ENCODE data around the gene SHC1.

The SHC1 gene

GRCh38 chr1:155008015-155008941 is 37.7 kb upstream of the SHC1 start:
- DNase-seq (ENCODE audit: low read depth), result no peak

GRCh38 chr1:155007251-155007828 is 36.8 kb upstream of the SHC1 start:
- no peak for DNase-seq (ENCODE audit: low read depth)

GRCh38 chr1:155006601-155007101 is 36.1 kb upstream of the SHC1 start:
- peak; percentile 48 for DNase-seq (ENCODE audit: low read depth)

GRCh38 chr1:155005076-155006011 is 34.8 kb upstream of the SHC1 start:
- DNase-seq (ENCODE audit: low read depth), result no peak

GRCh38 chr1:155004352-155005075 is 34.0 kb upstream of the SHC1 start:
- no peak for DNase-seq (ENCODE audit: low read depth)

- DNase-seq (ENCODE audit: low read depth), result peak; percentile 71
These were observed 33.3 kb upstream of the SHC1 start for GRCh38 chr1:155003766-155004351.

DNA sequence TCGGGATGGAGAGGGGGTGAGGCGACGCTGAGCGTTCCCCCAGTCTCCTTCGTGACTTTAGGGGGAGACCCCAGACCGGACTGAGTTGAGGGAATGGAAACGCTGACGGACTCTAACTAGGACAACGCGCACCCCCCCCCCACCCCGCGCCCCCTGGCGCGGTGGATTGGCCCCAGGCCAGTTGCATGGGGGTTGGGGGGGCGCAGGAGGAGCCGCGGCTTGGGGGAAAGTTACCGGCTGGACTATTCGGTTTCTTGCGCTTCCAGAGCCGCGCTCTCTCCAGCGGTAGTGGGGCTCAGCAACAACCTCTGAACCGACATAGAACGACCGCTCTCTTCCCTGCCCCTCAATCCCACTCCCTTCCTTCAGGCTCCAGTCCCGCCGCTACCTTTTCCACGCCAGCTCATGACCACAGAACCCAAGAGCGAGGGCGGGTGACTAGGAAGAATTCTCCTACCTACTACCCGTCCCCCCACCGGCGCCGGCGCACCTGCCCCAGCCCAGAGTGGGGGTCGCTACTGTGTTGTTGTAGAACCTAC is 32.7 kb upstream of the SHC1 start:
- DNase-seq (ENCODE audit: low read depth), result peak; percentile 21

DNA sequence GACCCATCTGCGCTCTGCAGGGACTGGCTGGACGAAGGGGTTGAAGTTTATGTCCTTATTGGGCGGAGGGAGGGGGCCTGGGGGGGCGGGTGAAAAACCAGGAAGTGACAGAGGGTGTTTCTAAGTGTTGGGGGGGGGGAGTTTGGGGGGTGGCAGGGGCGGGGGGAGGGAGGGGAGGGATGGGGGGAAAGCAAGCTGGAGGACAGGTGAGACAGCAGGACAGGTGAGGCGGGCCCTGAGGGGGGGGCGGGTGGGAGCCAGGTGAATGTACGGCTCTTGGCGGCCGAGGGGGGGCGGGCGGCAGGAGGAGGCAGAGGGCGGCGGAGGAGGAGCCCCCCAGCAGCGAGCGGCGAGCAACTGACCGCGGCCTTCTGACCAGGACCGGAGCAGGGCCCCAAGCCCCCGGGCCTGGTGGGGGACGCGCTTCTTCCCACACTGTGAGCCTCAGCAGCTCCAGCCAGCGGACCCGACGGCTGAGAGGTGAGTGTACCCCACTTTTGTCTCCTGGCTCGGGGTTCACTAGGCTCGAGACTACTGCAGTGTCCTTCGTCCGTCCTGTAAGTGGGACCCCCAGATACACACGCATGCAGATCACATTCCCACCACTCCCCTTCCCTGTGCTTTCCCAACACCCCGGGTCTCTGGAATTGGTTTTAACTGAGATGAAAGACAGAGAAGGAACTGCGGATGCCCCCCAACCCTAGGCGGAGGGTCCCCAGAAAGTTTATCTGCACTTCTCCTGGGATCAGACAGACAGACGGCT is 32.1 kb upstream of the SHC1 start, which contains the start of gene ZBTB7B:
ZBTB7B (plus strand) TSS at position 339 of the 763 bp plus-strand sequence. CDS start 11,859 bp downstream, outside the sequence.
- DNase-seq (ENCODE audit: low read depth), result peak; percentile 46

- DNase-seq (ENCODE audit: low read depth), result peak; percentile 99
These were observed 31.3 kb upstream of the SHC1 start for GRCh38 chr1:155001675-155002463.

DNA sequence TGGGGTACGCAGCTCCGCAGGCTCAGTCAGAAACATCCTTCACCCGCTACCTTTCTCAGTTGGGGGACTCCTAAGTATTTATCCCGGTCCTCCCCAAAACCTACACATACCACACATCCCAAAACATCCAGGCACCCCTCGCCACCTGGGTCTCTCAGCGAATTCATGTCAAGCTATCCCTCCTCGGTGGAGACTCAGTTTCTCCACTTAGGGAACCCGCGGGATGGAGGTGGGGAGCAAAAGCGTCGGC is 30.8 kb upstream of the SHC1 start:
- DNase-seq (ENCODE audit: low read depth), result no peak

- DNase-seq (ENCODE audit: low read depth), result peak; percentile 83
These were observed 30.3 kb upstream of the SHC1 start for GRCh38 chr1:155000726-155001424.

- DNase-seq (ENCODE audit: low read depth), result no peak
These were observed 29.8 kb upstream of the SHC1 start for GRCh38 chr1:155000411-155000725.

DNA sequence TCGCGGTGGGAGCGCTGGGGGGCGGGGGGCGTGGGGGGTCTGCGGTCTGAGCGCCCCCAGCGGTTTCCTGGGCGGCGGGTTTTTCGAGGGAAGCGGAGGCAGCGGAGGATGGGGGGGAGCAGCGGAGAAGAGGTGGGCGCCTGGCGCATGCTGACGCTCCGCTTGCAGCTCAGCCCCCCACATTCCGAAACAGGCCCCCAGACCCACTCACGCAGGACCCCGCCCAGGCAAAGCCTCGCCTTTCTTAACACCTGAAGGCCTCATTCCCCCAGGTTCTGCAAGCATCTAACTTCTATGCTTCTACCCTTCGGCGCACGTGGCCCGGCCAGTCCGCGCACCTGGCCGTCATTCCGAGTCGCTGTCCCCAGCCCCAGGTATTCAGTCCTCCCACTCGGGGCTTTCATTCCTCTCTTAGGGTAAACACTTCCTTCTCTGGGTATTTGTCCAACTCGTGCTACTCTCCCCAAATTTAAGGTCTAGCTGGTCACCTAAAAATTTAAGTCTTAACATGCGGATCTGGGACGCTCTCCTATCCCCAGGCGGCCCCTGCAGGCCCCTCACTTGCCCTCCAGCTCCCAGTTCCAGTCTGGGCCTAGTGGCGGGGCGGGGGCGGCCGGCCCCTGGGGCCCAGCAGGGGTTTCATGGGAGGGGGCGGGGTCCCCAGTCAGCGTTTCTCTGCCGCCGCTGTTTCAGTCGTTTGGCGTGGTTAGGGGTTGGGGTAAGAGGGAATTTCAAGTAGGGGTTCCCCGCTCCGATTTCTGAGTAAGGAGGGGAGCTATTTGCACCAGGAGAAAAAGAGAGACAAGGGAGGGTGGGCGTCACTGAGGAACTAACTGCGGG is 29.2 kb upstream of the SHC1 start:
- DNase-seq (ENCODE audit: low read depth), result no peak

DNA sequence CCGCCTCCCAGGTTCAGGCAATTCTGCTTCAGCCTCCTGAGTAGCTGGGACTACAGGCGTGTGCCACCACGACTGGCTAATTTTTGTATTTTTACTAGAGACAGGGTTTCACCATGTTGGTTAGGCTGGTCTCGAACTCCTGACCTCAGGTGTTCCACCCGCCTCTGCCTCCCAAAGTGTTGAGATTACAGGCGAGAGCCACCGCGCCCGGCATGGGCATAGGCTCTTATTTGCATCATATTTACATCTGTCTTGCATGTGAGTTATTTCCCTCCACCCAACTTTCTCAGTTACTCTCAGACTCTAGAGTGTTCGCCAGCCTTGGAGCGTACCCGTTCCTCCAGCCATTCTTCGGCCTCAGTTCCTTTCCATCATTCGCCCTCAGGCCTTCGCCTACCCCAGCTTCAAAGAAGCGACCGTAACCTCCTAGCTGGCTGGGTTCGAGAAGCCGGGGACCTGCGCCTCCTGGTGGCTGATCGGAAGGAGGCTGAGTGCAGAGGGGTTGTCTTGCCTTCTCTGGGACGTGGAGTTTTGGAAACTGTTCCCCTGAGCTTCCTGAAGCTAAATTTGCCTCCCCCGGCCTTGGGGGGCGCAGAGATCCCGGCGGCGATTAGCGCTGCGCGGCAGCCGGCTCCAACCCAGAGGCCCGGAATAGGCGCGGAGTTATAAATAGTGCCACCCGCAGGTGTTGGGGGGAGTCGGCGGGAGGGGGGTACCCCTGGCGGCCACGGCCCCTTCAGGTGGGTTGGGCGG is 28.4 kb upstream of the SHC1 start:
- peak; percentile 74 for DNase-seq (ENCODE audit: low read depth)

DNA sequence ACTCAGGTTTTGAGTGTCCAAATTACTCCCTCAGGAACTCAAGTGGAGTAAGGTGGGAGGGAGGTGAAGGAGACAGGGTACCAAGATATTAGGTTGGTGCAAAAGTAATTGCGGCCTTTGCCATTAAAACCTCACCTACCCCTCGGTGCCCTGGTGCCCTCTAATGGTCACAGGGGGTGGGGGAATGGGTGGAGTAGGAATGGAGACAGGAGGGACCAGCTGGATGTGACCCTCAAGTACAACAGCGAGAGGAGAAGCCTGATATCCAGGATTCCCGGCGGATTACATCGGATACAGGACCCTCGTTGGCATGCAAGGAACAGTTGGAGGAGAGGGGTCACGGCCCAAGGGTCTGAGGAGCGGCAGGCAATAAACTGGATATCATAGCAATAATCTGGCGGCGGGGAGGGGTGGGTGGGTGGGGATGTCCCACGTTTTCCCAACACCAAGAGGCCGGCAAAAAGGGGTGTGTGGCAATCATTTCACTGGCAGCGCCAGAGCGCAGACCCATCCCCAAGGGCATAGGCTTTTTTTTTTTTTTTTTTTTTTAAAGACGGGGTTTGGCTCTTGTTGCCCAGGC is 27.7 kb upstream of the SHC1 start:
- no peak for DNase-seq (ENCODE audit: low read depth)

GRCh38 chr1:154996966-154997701 is 26.6 kb upstream of the SHC1 start:
- DNase-seq (ENCODE audit: low read depth), result no peak
